Retinal pigment epithelial cell (primary cell): ENCODE results near the gene ZBBX.

ENCODE experiments used
- DNase-seq: peaks from one replicate; pipeline ENCODE4 v3.0.0-alpha.2; 2010; ENCODE audit warnings: low read depth
- H3K4me3 ChIP-seq: 2 replicates; pipeline ENCODE4 v1.5.1; 2011; ENCODE audit warnings: mild to moderate bottlenecking, low read length, control low read depth, moderate library complexity
- CTCF ChIP-seq: conservative IDR thresholded peaks from 2 replicates; pipeline ENCODE4 v1.5.1; 2011; ENCODE audit warnings: low read depth, low read length, control low read depth, inconsistent platforms

The ZBBX gene

GRCh38 chr3:167306319-167306718 is 73.8 kb downstream of the ZBBX start:
- TF ChIP-seq CTCF = no peak
- DNase-seq = no peak
- H3K4me3 ChIP-seq = no peak overlapping the region

- TF ChIP-seq CTCF = no peak
- no peak overlapping the region for H3K4me3 ChIP-seq
- peak; percentile 4 for DNase-seq
Measured at GRCh38 chr3:167305340-167305890, 74.7 kb downstream of the ZBBX start.

DNA sequence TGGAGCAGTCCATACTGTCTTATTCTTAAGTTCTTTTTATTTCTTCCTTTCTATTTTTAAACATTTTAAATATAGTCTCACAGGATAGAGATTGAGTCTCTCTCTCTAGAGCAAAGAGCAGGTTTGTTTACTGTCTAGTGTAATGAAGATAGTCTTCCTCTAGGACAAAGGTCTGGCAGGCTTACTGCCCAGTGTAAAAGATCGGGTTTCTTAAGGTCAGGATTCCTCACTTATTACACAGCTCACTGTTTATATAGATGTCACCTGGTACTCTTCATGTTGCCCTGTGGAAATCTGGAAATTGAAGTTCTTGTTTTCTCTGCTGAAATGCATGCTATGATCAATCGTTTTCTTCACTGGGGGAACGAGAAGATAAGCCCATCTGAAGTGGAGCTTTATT is 76.0 kb downstream of the ZBBX start:
- no peak overlapping the region for H3K4me3 ChIP-seq
- no peak for TF ChIP-seq CTCF
- DNase-seq = no peak

GRCh38 chr3:167302678-167303077 is 77.4 kb downstream of the ZBBX start:
- H3K4me3 ChIP-seq = no peak overlapping the region
- DNase-seq = no peak
- no peak for TF ChIP-seq CTCF

- H3K4me3 ChIP-seq = no peak overlapping the region
- no peak for TF ChIP-seq CTCF
- DNase-seq = no peak
Measured at GRCh38 chr3:167300207-167300606, 79.9 kb downstream of the ZBBX start.

DNA sequence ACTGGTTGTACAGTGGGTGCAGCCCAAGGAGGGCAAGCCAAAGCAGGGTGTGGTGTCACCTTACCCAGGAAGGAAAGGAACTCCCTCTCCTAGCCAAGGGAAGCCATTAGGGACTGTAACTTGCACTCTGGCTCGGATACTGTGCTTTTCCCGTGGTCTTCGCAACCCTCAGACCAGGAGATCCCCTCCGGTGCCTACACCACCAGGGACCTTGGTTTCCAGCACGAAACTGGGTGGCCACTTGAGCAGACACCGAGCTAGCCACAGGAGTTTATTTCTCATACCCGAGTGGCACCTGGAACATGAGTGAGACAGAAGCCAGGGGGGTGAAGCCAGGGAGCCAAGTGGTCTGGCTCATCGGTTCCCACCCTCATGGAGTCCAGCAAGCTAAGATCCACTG is 90.7 kb downstream of the ZBBX start:
- TF ChIP-seq CTCF = no peak
- no peak for DNase-seq
- no peak overlapping the region for H3K4me3 ChIP-seq

DNA sequence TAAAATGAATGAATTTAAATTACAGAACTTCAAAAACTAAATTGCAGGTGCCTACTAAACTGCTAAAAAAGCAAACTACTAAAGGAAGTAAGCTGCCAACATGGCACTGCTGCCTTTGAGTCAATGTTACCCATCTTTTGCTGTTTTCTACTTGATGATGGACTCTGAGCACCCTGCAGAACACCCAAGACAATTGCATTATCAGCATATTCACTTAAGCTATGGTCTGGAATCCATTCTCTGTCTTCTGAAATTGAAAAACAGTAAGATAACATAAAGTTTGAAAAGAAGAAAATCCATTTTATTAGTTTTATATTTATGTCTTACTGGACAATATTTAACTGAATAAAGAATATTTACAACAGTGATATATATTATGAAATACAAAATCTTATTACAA is 91.4 kb downstream of the ZBBX start:
- no peak overlapping the region for H3K4me3 ChIP-seq
- TF ChIP-seq CTCF = no peak
- DNase-seq = no peak
